Activated naive CD8-positive, alpha-beta T cell treated with anti-CD3 and anti-CD28 coated beads, Interleukin-2, amount 50 U/mL, for 16 hours (primary cell): Measurements from ENCODE around the gene FBXO30.

ENCODE experiments used
- DNase-seq: peaks from one replicate; pipeline ENCODE4 v3.0.0-alpha.2; 2020; ENCODE audit warnings: low read depth, low spot score

The FBXO30 gene

DNA sequence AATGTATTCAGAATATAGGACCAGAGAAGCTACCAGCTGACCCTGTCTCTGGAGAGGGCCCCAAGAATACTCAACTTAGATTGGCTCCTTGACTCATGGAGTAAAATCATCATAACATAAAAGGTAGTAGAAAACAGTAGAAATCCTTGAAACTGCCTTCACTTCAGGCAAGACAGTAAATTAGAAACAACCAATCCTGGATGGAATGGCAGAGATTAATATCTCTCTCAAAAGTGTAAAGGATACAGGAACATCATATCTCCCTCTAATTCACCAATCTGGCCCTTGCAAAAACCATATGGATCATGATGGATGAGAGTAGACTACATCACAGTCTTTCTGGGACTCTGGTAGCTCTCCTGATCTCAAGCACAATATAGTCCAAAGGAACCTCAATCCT, 58.9 kb downstream of the FBXO30 start:
- no peak for DNase-seq

DNA sequence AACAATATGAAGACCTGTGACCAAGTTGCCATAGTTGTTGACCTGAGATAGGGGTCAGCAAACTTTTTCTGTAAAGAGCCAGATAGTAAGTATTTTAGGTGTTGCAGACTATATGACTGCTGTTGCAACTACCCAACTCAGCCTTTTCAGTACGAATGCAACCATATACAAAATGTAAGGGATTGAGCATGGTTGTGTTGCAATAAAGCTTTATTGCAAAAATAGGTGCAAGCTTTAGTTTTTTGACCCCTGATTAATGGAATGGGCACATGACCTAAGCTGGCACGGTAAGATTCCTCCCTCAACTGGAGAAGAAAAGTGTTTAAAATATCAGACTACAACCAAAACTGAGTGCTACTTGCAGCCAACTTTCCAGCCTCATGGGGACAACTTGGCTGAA, 62.0 kb downstream of the FBXO30 start:
- no peak for DNase-seq

DNA sequence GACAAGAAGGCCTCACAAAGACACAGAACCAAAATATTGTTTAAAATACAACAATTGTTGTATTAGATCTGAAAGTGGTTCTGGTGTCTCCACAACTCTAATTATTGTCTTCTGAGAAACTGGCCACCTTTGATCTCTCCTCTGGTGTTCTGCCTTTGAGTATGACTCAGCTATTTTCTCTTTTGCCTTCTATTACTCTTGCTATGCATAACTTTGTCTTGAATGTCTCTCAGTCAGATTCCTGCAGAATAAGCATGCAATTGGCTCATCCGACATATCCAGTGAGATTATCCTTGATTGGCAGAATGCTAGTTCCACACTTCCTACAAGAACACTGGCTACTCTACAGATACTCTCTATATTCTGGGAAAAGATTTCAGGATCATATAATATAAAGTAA, 65.0 kb downstream of the FBXO30 start:
- no peak for DNase-seq

DNA sequence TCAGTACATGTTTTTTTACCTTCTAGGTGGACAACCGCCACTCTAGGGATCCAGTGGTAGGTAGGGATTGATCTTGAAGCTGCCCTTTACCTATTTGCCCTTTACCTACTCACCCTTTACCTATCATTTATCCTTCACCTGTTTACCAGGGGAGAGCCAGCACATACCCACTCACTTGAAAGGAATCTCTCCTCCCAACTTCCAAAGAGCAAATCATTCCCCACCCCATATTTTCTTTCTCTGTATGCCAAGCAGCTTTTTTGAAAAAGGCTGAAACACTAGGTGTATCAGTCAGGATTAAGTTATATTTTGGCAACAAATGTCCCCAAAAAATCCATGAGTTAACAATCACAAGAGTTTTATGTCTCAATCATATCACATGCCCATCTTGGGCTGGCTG, 68.7 kb downstream of the FBXO30 start:
- no peak for DNase-seq

DNA sequence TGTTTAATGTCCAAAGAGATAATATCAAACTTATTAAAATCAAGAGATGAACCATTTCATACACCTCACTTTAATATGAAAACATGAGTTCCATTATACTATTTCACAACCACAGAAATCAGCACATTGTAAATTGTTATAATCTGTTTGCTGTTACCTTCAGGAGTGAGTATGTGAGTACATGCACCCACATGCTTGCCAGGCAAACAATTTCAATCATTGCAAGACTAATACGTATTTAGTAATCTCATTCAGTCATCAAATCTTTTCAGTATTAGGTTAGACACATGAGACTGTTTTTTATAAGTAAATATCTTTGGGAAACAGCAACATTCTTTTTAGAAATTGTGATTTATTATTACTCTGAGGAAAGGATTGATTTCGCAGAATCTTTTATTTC, 70.0 kb downstream of the FBXO30 start:
- DNase-seq = no peak
